Measurements from ENCODE around the gene S100A13. TPM values are rescaled to one million over a fixed set of nuclear protein-coding genes. Genes with fewer than 3 reads are reported as not detected.

The S100A13 gene
- total and polyA plus RNA-seq, 2 experiments from 2014 or later: 101 to 250 TPM

DNA sequence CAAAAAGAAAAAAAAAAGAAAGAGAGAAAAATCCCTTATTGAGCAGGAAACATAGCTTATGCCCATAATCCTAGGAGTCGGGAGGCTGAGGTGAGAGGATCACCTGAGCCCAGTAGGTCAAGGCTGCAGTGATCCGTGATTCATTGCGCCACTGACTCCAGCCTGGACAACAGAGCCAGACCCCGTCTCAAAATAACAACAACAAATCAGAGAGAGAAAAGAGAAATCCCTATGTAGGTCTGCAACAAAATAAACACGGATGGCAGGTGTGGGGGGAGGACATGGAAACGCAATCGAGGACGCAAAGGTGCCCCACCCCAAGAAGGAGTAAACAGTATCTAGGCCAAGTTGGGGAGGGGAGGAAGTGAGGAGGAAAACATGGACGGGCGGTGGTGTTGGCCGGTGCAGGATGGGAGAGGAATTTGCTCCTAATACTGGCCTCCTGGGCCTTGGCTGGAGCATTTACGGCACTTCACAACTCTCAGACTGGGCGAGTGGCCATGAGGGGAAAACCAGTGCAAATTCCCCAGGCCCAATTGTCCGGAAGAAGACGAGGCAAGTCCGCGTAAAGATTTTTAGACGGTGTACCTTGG, 6.0 kb upstream of the S100A13 start:
- no peaks in the 10 kb centered on the region for H3K9me3 ChIP-seq (ENCODE audit: low read depth)
- no peak overlapping the region for H3K4me3 ChIP-seq
- no peak for DNase-seq (ENCODE audit: low read depth in 1 of 2, low spot score in 1 of 2)
- peaks cover 17% of the 10 kb centered on the region for H3K36me3 ChIP-seq
- no peak overlapping the region for H3K27ac ChIP-seq
- TF ChIP-seq, protein P1, sequence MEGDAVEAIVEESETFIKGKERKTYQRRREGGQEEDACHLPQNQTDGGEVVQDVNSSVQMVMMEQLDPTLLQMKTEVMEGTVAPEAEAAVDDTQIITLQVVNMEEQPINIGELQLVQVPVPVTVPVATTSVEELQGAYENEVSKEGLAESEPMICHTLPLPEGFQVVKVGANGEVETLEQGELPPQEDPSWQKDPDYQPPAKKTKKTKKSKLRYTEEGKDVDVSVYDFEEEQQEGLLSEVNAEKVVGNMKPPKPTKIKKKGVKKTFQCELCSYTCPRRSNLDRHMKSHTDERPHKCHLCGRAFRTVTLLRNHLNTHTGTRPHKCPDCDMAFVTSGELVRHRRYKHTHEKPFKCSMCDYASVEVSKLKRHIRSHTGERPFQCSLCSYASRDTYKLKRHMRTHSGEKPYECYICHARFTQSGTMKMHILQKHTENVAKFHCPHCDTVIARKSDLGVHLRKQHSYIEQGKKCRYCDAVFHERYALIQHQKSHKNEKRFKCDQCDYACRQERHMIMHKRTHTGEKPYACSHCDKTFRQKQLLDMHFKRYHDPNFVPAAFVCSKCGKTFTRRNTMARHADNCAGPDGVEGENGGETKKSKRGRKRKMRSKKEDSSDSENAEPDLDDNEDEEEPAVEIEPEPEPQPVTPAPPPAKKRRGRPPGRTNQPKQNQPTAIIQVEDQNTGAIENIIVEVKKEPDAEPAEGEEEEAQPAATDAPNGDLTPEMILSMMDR (IDR thresholded peaks at IDR 0.05; ENCODE audit: low read depth, low read length): no peak
- H3K4me1 ChIP-seq (ENCODE audit: low read depth): peaks cover 31% of the 10 kb centered on the region
- H3K27me3 ChIP-seq: no peaks in the 10 kb centered on the region

- Histone ChIP-seq H3K4me1 (ENCODE audit: low read depth) (peaks cover 34% of the 10 kb centered on the region), H3K4me3 (no peak overlapping the region), H3K27ac (no peak overlapping the region), H3K36me3 (peaks cover 3% of the 10 kb centered on the region), H3K27me3 (no peaks in the 10 kb centered on the region), H3K9me3 (ENCODE audit: low read depth) (no peaks in the 10 kb centered on the region)
- no peak for DNase-seq (ENCODE audit: low read depth in 1 of 2, low spot score in 1 of 2)
- TF ChIP-seq, protein P1 (IDR thresholded peaks at IDR 0.05; ENCODE audit: low read depth, low read length): no peak
Observed at GRCh38 chr1:153631047-153632022, 4.0 kb upstream of the S100A13 start.

GRCh38 chr1:153630384-153630783, 3.1 kb upstream of the S100A13 start:
- DNase-seq (ENCODE audit: low read depth in 1 of 2, low spot score in 1 of 2): no peak
- H3K4me3 ChIP-seq: no peak overlapping the region
- H3K27me3 ChIP-seq: no peaks in the 10 kb centered on the region
- peaks cover 26% of the 10 kb centered on the region for H3K4me1 ChIP-seq (ENCODE audit: low read depth)
- H3K36me3 ChIP-seq: no peaks in the 10 kb centered on the region
- H3K9me3 ChIP-seq (ENCODE audit: low read depth): no peaks in the 10 kb centered on the region
- peak overlapping the region; percentile 61 for H3K27ac ChIP-seq
- TF ChIP-seq, protein P1 (IDR thresholded peaks at IDR 0.05; ENCODE audit: low read depth, low read length): no peak

GRCh38 chr1:153629971-153630370, 2.7 kb upstream of the S100A13 start:
- peaks cover 22% of the 10 kb centered on the region for H3K4me1 ChIP-seq (ENCODE audit: low read depth)
- no peaks in the 10 kb centered on the region for H3K36me3 ChIP-seq
- H3K27ac ChIP-seq: peak overlapping the region; percentile 61
- TF ChIP-seq, protein P1 (IDR thresholded peaks at IDR 0.05; ENCODE audit: low read depth, low read length): no peak
- DNase-seq (ENCODE audit: low read depth in 1 of 2, low spot score in 1 of 2): no peak
- H3K4me3 ChIP-seq: no peak overlapping the region
- no peaks in the 10 kb centered on the region for H3K9me3 ChIP-seq (ENCODE audit: low read depth)
- no peaks in the 10 kb centered on the region for H3K27me3 ChIP-seq

- Histone ChIP-seq H3K4me3 (no peak overlapping the region), H3K27ac (peak overlapping the region; percentile 61), H3K36me3 (no peaks in the 10 kb centered on the region), H3K9me3 (ENCODE audit: low read depth) (no peaks in the 10 kb centered on the region), H3K4me1 (ENCODE audit: low read depth) (peaks cover 19% of the 10 kb centered on the region), H3K27me3 (no peaks in the 10 kb centered on the region)
- DNase-seq (ENCODE audit: low read depth in 1 of 2, low spot score in 1 of 2): no peak
- TF ChIP-seq, protein P1 (IDR thresholded peaks at IDR 0.05; ENCODE audit: low read depth, low read length): no peak
Observed at GRCh38 chr1:153629343-153629665, 2.0 kb upstream of the S100A13 start.
